ENCODE data around the gene CACNA2D1.

DNA sequence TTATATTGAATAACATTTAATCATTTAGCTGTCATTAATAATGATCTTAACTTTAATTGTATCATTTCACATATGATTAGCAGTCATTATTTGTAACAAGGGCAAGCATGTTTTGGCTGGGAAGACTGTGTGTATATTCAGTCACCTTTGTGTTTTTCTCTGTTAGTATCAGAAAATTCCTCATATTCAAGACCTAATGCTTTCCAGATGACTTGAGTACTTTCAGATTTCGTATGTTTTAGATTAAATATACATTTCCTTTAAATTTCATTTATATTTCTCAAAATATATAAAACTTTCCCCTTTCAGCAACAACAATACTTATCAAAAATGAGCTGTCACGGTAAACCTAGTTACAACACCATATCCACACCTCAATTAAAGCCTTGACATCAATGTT is 6.3 kb upstream of the CACNA2D1 start:
- TF ChIP-seq, protein P1, sequence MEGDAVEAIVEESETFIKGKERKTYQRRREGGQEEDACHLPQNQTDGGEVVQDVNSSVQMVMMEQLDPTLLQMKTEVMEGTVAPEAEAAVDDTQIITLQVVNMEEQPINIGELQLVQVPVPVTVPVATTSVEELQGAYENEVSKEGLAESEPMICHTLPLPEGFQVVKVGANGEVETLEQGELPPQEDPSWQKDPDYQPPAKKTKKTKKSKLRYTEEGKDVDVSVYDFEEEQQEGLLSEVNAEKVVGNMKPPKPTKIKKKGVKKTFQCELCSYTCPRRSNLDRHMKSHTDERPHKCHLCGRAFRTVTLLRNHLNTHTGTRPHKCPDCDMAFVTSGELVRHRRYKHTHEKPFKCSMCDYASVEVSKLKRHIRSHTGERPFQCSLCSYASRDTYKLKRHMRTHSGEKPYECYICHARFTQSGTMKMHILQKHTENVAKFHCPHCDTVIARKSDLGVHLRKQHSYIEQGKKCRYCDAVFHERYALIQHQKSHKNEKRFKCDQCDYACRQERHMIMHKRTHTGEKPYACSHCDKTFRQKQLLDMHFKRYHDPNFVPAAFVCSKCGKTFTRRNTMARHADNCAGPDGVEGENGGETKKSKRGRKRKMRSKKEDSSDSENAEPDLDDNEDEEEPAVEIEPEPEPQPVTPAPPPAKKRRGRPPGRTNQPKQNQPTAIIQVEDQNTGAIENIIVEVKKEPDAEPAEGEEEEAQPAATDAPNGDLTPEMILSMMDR (conservative IDR thresholded peaks at IDR 0.05 in 1 of 2, IDR thresholded peaks at IDR 0.05 in 1 of 2; ENCODE audit: low read depth in 1 of 2, low read length in 2 of 2), result no peak
- no peak for TF ChIP-seq EZH2 (IDR thresholded peaks at IDR 0.05; ENCODE audit: low read length, missing control alignments)

All from fibroblast of lung (primary cell).